Vagina (tissue), 2 donors: ENCODE results near the gene GRIK3. TPM values are rescaled to one million over a fixed set of nuclear protein-coding genes. Genes with fewer than 3 reads are reported as not detected.

Source experiments
- DNase-seq, 2 donors: peaks; one replicate each; pipeline ENCODE4 v3.0.0-alpha.2; 2017; ENCODE audit errors: extremely low spot score in 2 of 2
- H3K27ac ChIP-seq: fragments of 200-600 bp; sonication (generic); one replicate; pipeline ENCODE4 v1.5.1; 2019
- H3K27me3 ChIP-seq: fragments of 200-600 bp; sonication (generic); one replicate; pipeline ENCODE4 v1.5.1; 2019
- H3K36me3 ChIP-seq, 2 donors: fragments of 200-600 bp; sonication (generic); one replicate each; pipeline ENCODE4 v1.5.1; 2017 to 2019
- H3K4me1 ChIP-seq: fragments of 200-600 bp; sonication (generic); one replicate; pipeline ENCODE4 v1.5.1; 2019
- H3K4me3 ChIP-seq, 2 donors: fragments of 200-600 bp; sonication (generic); 1 replicate in 1 of 2; 2 replicates in 1 of 2; pipeline ENCODE4 v1.5.1; 2016 to 2019
- H3K9me3 ChIP-seq: fragments of 200-600 bp; sonication (generic); one replicate; pipeline ENCODE4 v1.5.1; 2019
- POLR2A ChIP-seq, 2 donors: fragments of 450-650 bp; IDR thresholded peaks; one replicate each; pipeline ENCODE4 v1.6.1; 2017; ENCODE audit warnings: antibody characterized with exemption in 2 of 2, mild to moderate bottlenecking in 2 of 2, moderate library complexity in 2 of 2
- POLR2AphosphoS5 ChIP-seq, 2 donors: sonication (generic); formaldehyde crosslinking; IDR thresholded peaks; one replicate each; pipeline ENCODE4 v1.9.0; 2017; ENCODE audit warnings: antibody characterized with exemption in 2 of 2, mild to moderate bottlenecking in 2 of 2, low read depth in 1 of 2; ENCODE audit not compliant: insufficient read depth in 1 of 2
- intact Hi-C: fragments of 100-400 bp; cut with DNase I; formaldehyde crosslinking; loops from one replicate; pipeline ENCODE4 v1.15.1; 2023
- total RNA-seq: library from RNA; depleted of rRNA; stranded (reverse); fragments of >200 nt; gene quantifications from one replicate; pipeline ENCODE4 v1.2.3, GENCODE V29; 2016
- TF ChIP-seq, protein P1 (sequence below), 3 experiments: fragments of 450-650 bp in 2 of 3; fragments of 200-600 bp in 1 of 3; sonication (generic) in 1 of 3; IDR thresholded peaks; one replicate each; pipeline ENCODE4 v1.5.1; 2017 to 2019; ENCODE audit warnings: antibody characterized with exemption in 3 of 3, mild to moderate bottlenecking in 2 of 3, moderate library complexity in 2 of 3

The GRIK3 gene
- total RNA-seq, 1 donor from 2014 or later, result 0.74 TPM

DNA sequence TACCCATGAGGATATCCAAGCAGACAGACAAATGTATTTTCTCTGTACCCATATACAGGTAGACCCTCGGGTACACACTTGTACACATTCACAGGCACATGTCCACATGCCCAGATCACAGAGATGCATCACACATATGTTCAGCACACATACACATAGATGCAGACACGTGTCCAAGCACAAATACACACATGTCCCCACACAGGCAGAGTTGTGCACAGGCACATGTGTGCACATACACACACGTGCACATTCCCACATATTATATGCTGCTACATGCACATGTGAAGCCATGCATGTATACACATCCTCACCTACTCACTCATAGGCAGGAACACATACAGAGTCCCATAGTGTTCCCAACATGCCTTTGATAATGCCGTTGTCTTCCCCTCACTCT, 219.5 kb downstream of the GRIK3 start:
- H3K9me3 ChIP-seq, result no peaks in the 10 kb centered on the region
- intact Hi-C loops, result no loop called here
- H3K4me1 ChIP-seq, result no peaks in the 10 kb centered on the region
- DNase-seq, result no peak
- H3K36me3 ChIP-seq, result no peaks in the 10 kb centered on the region
- no peak overlapping the region for H3K4me3 ChIP-seq
- no peak for TF ChIP-seq POLR2A (IDR thresholded peaks at IDR 0.05)
- TF ChIP-seq, protein P1, sequence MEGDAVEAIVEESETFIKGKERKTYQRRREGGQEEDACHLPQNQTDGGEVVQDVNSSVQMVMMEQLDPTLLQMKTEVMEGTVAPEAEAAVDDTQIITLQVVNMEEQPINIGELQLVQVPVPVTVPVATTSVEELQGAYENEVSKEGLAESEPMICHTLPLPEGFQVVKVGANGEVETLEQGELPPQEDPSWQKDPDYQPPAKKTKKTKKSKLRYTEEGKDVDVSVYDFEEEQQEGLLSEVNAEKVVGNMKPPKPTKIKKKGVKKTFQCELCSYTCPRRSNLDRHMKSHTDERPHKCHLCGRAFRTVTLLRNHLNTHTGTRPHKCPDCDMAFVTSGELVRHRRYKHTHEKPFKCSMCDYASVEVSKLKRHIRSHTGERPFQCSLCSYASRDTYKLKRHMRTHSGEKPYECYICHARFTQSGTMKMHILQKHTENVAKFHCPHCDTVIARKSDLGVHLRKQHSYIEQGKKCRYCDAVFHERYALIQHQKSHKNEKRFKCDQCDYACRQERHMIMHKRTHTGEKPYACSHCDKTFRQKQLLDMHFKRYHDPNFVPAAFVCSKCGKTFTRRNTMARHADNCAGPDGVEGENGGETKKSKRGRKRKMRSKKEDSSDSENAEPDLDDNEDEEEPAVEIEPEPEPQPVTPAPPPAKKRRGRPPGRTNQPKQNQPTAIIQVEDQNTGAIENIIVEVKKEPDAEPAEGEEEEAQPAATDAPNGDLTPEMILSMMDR (IDR thresholded peaks at IDR 0.05), result no peak
- no peak for TF ChIP-seq POLR2AphosphoS5 (IDR thresholded peaks at IDR 0.05; ENCODE audit: insufficient read depth in 1 of 2, low read depth in 1 of 2)
- H3K27me3 ChIP-seq, result no peaks in the 10 kb centered on the region
- H3K27ac ChIP-seq, result no peak overlapping the region

- TF ChIP-seq, protein P1 (IDR thresholded peaks at IDR 0.05), result no peak
- TF ChIP-seq POLR2A (IDR thresholded peaks at IDR 0.05), result no peak
- no peak for TF ChIP-seq POLR2AphosphoS5 (IDR thresholded peaks at IDR 0.05; ENCODE audit: insufficient read depth in 1 of 2, low read depth in 1 of 2)
Observed at GRCh38 chr1:36814083-36814482, 220.2 kb downstream of the GRIK3 start.

DNA sequence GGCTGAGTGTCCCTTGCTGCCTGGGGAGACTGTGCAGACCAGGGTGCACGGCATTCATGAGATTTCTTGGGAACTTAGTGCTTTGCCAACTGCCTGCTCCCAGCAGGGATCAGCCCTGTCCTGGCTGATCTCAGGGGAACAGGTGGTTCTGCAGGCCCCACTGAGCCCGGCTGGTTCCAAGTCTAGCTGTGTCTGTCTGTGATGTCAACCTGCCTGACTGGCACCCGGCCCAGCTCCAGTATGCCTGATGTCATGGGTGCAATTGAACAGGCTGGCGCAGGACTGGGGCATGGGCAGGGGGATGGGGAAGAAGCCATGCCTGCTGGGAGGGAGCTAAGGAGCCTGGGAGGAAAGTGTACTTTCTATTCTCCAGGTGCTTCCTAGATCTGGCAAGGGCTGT, 227.1 kb downstream of the GRIK3 start:
- Histone ChIP-seq H3K4me1 (no peaks in the 10 kb centered on the region), H3K9me3 (no peaks in the 10 kb centered on the region), H3K27ac (no peak overlapping the region), H3K27me3 (no peaks in the 10 kb centered on the region), H3K36me3 (no peaks in the 10 kb centered on the region), H3K4me3 (no peak overlapping the region)
- intact Hi-C loops, result no loop called here
- DNase-seq, result no peak
- TF ChIP-seq POLR2A (IDR thresholded peaks at IDR 0.05) (no peak), POLR2AphosphoS5 (IDR thresholded peaks at IDR 0.05; ENCODE audit: insufficient read depth in 1 of 2, low read depth in 1 of 2) (no peak)
- TF ChIP-seq, protein P1 (IDR thresholded peaks at IDR 0.05), result no peak

More at GRCh38 chr1:36814083-36814482, 220.2 kb downstream of the GRIK3 start:
- Histone ChIP-seq H3K9me3 (no peaks in the 10 kb centered on the region), H3K27ac (no peak overlapping the region), H3K4me3 (no peak overlapping the region), H3K4me1 (no peaks in the 10 kb centered on the region), H3K36me3 (no peaks in the 10 kb centered on the region), H3K27me3 (no peaks in the 10 kb centered on the region)
- intact Hi-C loops, result no loop called here
- DNase-seq, result no peak

DNA sequence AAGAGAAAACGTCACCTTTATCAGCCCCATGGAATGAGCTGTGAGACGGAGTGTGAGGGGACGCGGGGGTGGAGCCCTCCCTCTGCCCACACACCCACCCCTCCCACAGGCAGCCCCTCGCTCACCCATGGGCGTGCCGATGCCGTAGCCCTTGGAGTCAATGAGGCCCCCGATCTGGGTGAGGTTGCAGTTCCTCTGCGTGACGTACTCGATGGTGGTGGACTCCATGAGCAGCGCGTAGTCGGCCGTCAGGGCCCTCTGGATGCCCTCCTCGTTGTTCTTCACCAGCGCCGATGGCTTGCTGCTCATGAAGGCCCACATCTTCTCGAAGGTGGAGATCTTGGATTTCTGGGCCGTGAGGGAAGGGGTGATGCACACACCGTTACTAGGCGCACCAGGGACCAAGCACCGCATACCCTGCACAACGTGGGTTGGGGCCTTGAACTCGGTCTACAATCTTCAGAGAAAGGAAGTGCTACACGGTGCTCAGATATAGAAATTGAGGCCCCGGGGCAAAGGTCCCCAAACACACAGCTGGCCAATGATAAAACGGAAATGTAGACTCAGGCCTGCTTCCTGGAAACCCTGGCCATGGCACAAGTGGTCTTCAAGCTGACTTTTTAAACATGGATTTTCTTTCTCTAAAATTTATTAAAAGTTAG, 228.2 kb downstream of the GRIK3 start:
- TF ChIP-seq POLR2AphosphoS5 (IDR thresholded peaks at IDR 0.05; ENCODE audit: insufficient read depth in 1 of 2, low read depth in 1 of 2), result no peak
- TF ChIP-seq POLR2A (IDR thresholded peaks at IDR 0.05), result no peak
- TF ChIP-seq, protein P1 (IDR thresholded peaks at IDR 0.05), result no peak
- intact Hi-C loops, result no loop called here
- H3K4me1 ChIP-seq, result no peaks in the 10 kb centered on the region
- H3K27ac ChIP-seq, result no peak overlapping the region
- H3K27me3 ChIP-seq, result no peaks in the 10 kb centered on the region
- no peak for DNase-seq
- no peaks in the 10 kb centered on the region for H3K36me3 ChIP-seq
- no peak overlapping the region for H3K4me3 ChIP-seq
- no peaks in the 10 kb centered on the region for H3K9me3 ChIP-seq

- H3K27ac ChIP-seq, result no peak overlapping the region
- no peaks in the 10 kb centered on the region for H3K36me3 ChIP-seq
- no peak overlapping the region for H3K4me3 ChIP-seq
- H3K27me3 ChIP-seq, result no peaks in the 10 kb centered on the region
- TF ChIP-seq, protein P1 (IDR thresholded peaks at IDR 0.05), result no peak
- no peak for TF ChIP-seq POLR2AphosphoS5 (IDR thresholded peaks at IDR 0.05; ENCODE audit: insufficient read depth in 1 of 2, low read depth in 1 of 2)
- TF ChIP-seq POLR2A (IDR thresholded peaks at IDR 0.05), result no peak
- H3K9me3 ChIP-seq, result no peaks in the 10 kb centered on the region
- intact Hi-C loops, result no loop called here
- H3K4me1 ChIP-seq, result no peaks in the 10 kb centered on the region
- DNase-seq, result no peak
Observed at GRCh38 chr1:36804669-36805314, 229.5 kb downstream of the GRIK3 start.
